Hepatocyte (in vitro differentiated cells): ENCODE data around the gene PPM1A. TPM values are rescaled to one million over a fixed set of nuclear protein-coding genes. Genes with fewer than 3 reads are reported as not detected.

Experiments
- DNase-seq: peaks from one replicate; pipeline ENCODE4 v3.0.0-alpha.2; 2016; ENCODE audit warnings: low spot score
- H2AFZ ChIP-seq: fragments of 200-600 bp; sonication (generic); 2 replicates; pipeline ENCODE4 v1.6.0; 2016; ENCODE audit warnings: antibody characterized with exemption, mild to moderate bottlenecking
- H3K27ac ChIP-seq: fragments of 200-600 bp; sonication (generic); 2 replicates; pipeline ENCODE4 v1.5.1; 2016; ENCODE audit warnings: mild to moderate bottlenecking
- H3K27me3 ChIP-seq: fragments of 200-600 bp; sonication (generic); 2 replicates; pipeline ENCODE4 v1.6.1; 2016
- H3K36me3 ChIP-seq: fragments of 200-600 bp; sonication (generic); replicated peaks from 2 replicates; pipeline ENCODE4 v1.5.1; 2016; ENCODE audit warnings: low read depth; ENCODE audit not compliant: insufficient read depth
- H3K4me1 ChIP-seq: fragments of 200-600 bp; sonication (generic); 2 replicates; pipeline ENCODE4 v1.5.1; 2016; ENCODE audit warnings: mild to moderate bottlenecking, moderate library complexity; ENCODE audit not compliant: insufficient read depth
- H3K4me2 ChIP-seq: fragments of 200-600 bp; sonication (generic); 2 replicates; pipeline ENCODE4 v1.6.0; 2016
- H3K4me3 ChIP-seq: fragments of 200-600 bp; sonication (generic); 2 replicates; pipeline ENCODE4 v1.5.1; 2016; ENCODE audit warnings: mild to moderate bottlenecking
- H3K79me2 ChIP-seq: fragments of 200-600 bp; sonication (generic); 2 replicates; pipeline ENCODE4 v1.6.0; 2017; ENCODE audit warnings: mild to moderate bottlenecking
- H3K9me2 ChIP-seq: fragments of 200-600 bp; sonication (generic); replicated peaks from 2 replicates; pipeline ENCODE4 v1.6.0; 2017; ENCODE audit warnings: mild to moderate bottlenecking; ENCODE audit not compliant: insufficient read depth
- H3K9me3 ChIP-seq: fragments of 200-600 bp; sonication (generic); 2 replicates; pipeline ENCODE4 v1.5.1; 2016; ENCODE audit warnings: low read depth, mild to moderate bottlenecking
- H4K20me1 ChIP-seq: fragments of 200-600 bp; sonication (generic); 2 replicates; pipeline ENCODE4 v1.6.0; 2016; ENCODE audit warnings: mild to moderate bottlenecking; ENCODE audit not compliant: insufficient read depth, poor library complexity, severe bottlenecking
- CTCF ChIP-seq: fragments of 200-600 bp; sonication (generic); IDR thresholded peaks from 2 replicates; pipeline ENCODE4 v1.5.1; 2016; ENCODE audit warnings: antibody characterized with exemption, mild to moderate bottlenecking; ENCODE audit not compliant: poor library complexity
- EZH2 ChIP-seq: fragments of 200-600 bp; sonication (generic); IDR thresholded peaks from 2 replicates; pipeline ENCODE4 v1.6.1; 2016; ENCODE audit warnings: antibody characterized with exemption, mild to moderate bottlenecking, borderline replicate concordance
- EZH2phosphoT487 ChIP-seq: fragments of 200-600 bp; sonication (generic); IDR thresholded peaks from one replicate; pipeline ENCODE4 v1.6.1; 2018; ENCODE audit warnings: antibody characterized with exemption, mild to moderate bottlenecking, low read depth, moderate library complexity; ENCODE audit not compliant: unreplicated experiment, severe bottlenecking
- whole genome bisulfite sequencing: methylation state at CpG from one replicate; pipeline ENCODE4 v1.1.6; 2016; ENCODE audit warnings: low lambda C conversion rate; ENCODE audit errors: missing lambda C conversion rate; 5-methylcytosine and 5-hydroxymethylcytosine counted together
- polyA plus RNA-seq: library from polyadenylated mRNA; unstranded; fragments of >200 nt; fragmentation: Nextera tagmentation; extraction: Ambion mirVana; gene quantifications from 2 replicates; pipeline ENCODE4 v1.2.1, GENCODE V29; 2016
- total RNA-seq: library from RNA; depleted of rRNA; stranded (reverse); fragments of >200 nt; gene quantifications from 2 replicates; pipeline ENCODE4 v1.2.3, GENCODE V29; 2014

The PPM1A gene
- total and polyA plus RNA-seq, 2 experiments from 2014 or later, result 24.2 to 41.7 TPM

- DNase-seq, result no peak
- Histone ChIP-seq H3K4me1 (no peaks in the 10 kb centered on the region), H3K4me3 (no peak overlapping the region), H3K9me3 (no peaks in the 10 kb centered on the region), H4K20me1 (no peaks in the 10 kb centered on the region), H3K27ac (no peak overlapping the region), H3K79me2 (no peaks in the 10 kb centered on the region), H3K4me2 (no peak overlapping the region), H3K9me2 (no peaks in the 10 kb centered on the region), H2AFZ (no peak overlapping the region), H3K27me3 (peaks cover 4% of the 10 kb centered on the region), H3K36me3 (no peaks in the 10 kb centered on the region)
- WGBS, result 80% methylated on average over 6 of the region's 6 CpGs
- no peak for TF ChIP-seq EZH2
Measured at GRCh38 chr14:60204843-60205774, 43.9 kb upstream of the PPM1A start.

GRCh38 chr14:60206249-60206670 lies 42.8 kb upstream of the PPM1A start:
- no peak for DNase-seq
- TF ChIP-seq CTCF, result no peak
- no peak for TF ChIP-seq EZH2
- no peak for TF ChIP-seq EZH2phosphoT487
- Histone ChIP-seq H3K4me3 (no peak overlapping the region), H3K27me3 (peaks cover 4% of the 10 kb centered on the region), H4K20me1 (no peaks in the 10 kb centered on the region), H3K79me2 (no peaks in the 10 kb centered on the region), H3K4me2 (no peak overlapping the region), H3K27ac (no peak overlapping the region), H3K9me2 (no peaks in the 10 kb centered on the region), H3K36me3 (no peaks in the 10 kb centered on the region), H2AFZ (no peak overlapping the region), H3K9me3 (no peaks in the 10 kb centered on the region), H3K4me1 (no peaks in the 10 kb centered on the region)
- 91% methylated on average over 7 of the region's 7 CpGs for WGBS

- no peak overlapping the region for H3K27ac ChIP-seq
- 93% methylated on average over 6 of the region's 6 CpGs for WGBS
- no peak for DNase-seq
Measured at GRCh38 chr14:60206837-60207533, 42.0 kb upstream of the PPM1A start.

More at GRCh38 chr14:60206837-60207533, 42.0 kb upstream of the PPM1A start:
- Histone ChIP-seq H3K36me3 (no peaks in the 10 kb centered on the region), H4K20me1 (no peaks in the 10 kb centered on the region), H3K9me2 (no peaks in the 10 kb centered on the region), H3K4me1 (no peaks in the 10 kb centered on the region), H2AFZ (no peak overlapping the region), H3K79me2 (no peaks in the 10 kb centered on the region), H3K4me3 (no peak overlapping the region), H3K9me3 (no peaks in the 10 kb centered on the region), H3K4me2 (no peak overlapping the region), H3K27me3 (peaks cover 4% of the 10 kb centered on the region)
- TF ChIP-seq CTCF, result no peak
- no peak for TF ChIP-seq EZH2
- no peak for TF ChIP-seq EZH2phosphoT487
